ENCODE results near the gene SMARCA2.

The SMARCA2 gene

DNA sequence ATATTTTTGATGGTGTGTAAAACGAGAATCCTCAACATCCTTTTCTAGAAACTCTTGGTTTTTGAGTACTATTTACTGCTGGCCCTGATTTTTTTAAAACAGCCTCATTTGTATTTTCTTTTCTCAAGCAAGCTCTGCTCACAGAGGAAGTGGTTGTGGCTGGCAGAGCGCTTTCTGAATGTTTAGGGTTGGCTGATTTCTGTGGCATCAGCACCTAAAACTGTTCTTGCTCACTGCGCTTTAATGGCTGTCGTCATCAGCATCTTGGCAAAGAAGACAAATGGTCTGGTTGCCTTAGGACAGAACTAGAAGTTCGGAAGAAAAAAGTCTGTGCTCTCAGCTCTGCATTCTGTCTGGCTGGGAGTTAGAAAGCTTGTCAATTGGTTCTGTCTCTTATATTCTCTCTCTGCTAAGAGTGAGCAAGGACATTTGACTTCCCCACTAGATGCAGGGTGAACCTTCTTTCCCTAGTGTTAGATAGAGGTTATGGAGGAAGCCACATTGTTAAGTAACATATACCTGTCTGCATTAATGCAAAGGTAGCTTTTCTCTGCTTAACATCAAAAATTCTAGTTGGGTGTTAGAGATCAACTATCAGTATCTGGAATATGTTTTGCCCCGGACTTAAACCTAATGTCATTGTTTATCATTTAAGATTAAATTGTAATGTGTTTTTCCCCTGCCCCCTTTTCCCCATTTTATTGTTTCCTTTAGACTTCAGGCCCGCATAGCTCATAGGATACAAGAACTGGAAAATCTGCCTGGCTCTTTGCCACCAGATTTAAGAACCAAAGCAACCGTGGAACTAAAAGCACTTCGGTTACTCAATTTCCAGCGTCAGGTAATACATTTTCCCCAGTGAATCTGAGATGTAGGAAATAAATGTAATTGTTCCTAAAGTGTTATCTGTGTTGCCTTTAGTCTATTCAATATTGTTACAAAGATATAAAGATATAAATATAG lies 39.0 kb downstream of the SMARCA2 start:
- ChIA-PET CTCF (no interaction called here), POLR2A (no interaction called here)
- TF ChIP-seq HDGF (IDR thresholded peaks at IDR 0.05; ENCODE audit: borderline replicate concordance) (no peak), ELF4 (IDR thresholded peaks at IDR 0.05) (no peak), ZNF384 (IDR thresholded peaks at IDR 0.05) (no peak), NFRKB (IDR thresholded peaks at IDR 0.05) (no peak), TARDBP (IDR thresholded peaks at IDR 0.05) (no peak)
- DNase-seq (ENCODE audit: extremely low spot score): no peak

DNA sequence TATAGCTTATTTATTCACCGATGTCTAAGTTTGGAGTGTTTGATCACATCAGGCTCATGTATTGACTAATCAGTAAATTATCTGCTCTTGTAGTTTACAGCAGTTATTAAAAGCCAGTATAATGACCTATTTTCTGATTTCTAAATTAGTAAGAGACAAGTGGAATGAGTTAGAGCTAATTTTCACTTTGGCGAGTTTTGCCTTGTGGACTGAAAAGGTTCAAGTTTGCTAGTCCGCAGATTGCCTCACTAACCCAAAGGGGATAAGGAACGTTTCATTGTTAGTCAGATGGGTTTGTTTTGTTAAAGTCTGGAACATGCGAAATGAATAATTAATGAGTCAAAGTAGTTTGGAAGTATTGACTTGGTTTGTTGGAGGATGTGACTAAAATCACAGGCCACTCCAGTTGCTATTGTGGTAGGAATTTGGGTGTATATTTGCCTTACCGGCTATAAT lies 40.1 kb downstream of the SMARCA2 start:
- ChIA-PET POLR2A (no interaction called here), CTCF (no interaction called here)
- TF ChIP-seq TARDBP (IDR thresholded peaks at IDR 0.05) (no peak), SP1 (IDR thresholded peaks at IDR 0.05) (no peak), HDGF (IDR thresholded peaks at IDR 0.05; ENCODE audit: borderline replicate concordance) (no peak), NFRKB (IDR thresholded peaks at IDR 0.05) (no peak), FOXK2 (IDR thresholded peaks at IDR 0.05) (no peak), CTBP1 (IDR thresholded peaks at IDR 0.05; ENCODE audit: borderline replicate concordance) (no peak), SUZ12 (IDR thresholded peaks at IDR 0.05) (no peak), LEF1 (IDR thresholded peaks at IDR 0.05; ENCODE audit: borderline replicate concordance) (no peak), FOXA1 (IDR thresholded peaks at IDR 0.05) (no peak), L3MBTL2 (conservative IDR thresholded peaks at IDR 0.05) (no peak), ZNF384 (IDR thresholded peaks at IDR 0.05) (no peak), BHLHE40 (IDR thresholded peaks at IDR 0.05; ENCODE audit: borderline replicate concordance) (no peak), ARNT (IDR thresholded peaks at IDR 0.05) (no peak), ELF4 (IDR thresholded peaks at IDR 0.05) (no peak), FOXM1 (IDR thresholded peaks at IDR 0.05; ENCODE audit: borderline replicate concordance) (no peak)
- TF ChIP-seq, protein P1, sequence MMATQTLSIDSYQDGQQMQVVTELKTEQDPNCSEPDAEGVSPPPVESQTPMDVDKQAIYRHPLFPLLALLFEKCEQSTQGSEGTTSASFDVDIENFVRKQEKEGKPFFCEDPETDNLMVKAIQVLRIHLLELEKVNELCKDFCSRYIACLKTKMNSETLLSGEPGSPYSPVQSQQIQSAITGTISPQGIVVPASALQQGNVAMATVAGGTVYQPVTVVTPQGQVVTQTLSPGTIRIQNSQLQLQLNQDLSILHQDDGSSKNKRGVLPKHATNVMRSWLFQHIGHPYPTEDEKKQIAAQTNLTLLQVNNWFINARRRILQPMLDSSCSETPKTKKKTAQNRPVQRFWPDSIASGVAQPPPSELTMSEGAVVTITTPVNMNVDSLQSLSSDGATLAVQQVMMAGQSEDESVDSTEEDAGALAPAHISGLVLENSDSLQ (IDR thresholded peaks at IDR 0.05): no peak
- no peak for DNase-seq (ENCODE audit: extremely low spot score)

DNA sequence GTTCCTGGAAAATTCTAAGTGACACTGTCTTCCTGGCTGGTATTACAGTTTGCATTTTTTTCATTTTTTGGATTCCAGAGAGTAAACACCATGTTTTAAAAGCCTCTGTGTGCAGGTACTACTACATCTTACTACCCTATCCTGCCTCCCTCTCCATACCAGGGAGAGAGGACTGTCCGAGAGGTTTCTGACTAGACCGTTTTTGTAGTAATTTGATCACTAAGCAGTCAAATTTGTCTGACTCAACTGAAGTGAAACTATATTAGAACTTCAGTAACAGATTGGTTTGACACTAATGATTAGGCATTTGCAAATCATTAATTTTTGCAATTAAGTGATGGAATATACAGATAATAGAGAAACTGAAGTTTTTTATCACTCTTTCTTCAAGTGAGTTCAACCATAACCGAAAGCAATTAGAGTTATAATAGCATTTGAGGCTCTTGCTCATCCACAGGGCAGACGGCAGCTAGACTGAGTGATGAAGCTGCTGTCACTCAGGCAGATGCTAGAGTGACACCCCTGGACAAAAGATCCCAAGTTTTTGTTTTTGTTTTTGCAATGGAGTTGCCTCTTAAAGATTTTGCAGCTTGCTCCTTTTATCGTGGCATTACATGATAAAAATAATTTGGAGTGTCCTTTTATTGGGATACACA lies 44.3 kb downstream of the SMARCA2 start:
- POLR2A ChIA-PET: no interaction called here
- TF ChIP-seq HDGF (IDR thresholded peaks at IDR 0.05; ENCODE audit: borderline replicate concordance): no peak
- DNase-seq (ENCODE audit: extremely low spot score): no peak
- CTCF ChIA-PET: no interaction called here

DNA sequence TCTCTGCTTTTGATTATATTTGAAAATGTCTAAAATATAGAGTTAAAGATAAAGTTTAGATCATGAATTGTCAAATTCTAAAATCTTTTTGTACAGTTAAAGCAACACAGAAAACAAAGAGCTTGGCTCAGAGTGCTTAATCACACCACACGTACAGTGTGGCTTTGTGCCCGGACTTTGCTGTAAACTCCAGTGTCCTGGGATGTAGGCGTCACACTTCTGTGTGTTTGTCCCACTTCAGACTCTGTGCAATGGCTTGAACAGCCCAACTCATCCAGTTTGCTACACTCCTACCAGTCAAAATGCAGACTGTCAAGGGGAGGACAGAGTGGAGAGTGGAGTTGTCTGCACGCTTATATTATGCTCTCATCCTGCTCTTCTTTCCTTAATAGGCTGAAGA lies 45.3 kb downstream of the SMARCA2 start:
- ChIA-PET CTCF (no interaction called here), POLR2A (no interaction called here)
- no peak for DNase-seq (ENCODE audit: extremely low spot score)
- TF ChIP-seq ELF4 (IDR thresholded peaks at IDR 0.05): no peak
- no peak for TF ChIP-seq FOXK2 (IDR thresholded peaks at IDR 0.05)
- no peak for TF ChIP-seq SUZ12 (IDR thresholded peaks at IDR 0.05)
- TF ChIP-seq L3MBTL2 (conservative IDR thresholded peaks at IDR 0.05): no peak
- no peak for TF ChIP-seq FOXM1 (IDR thresholded peaks at IDR 0.05; ENCODE audit: borderline replicate concordance)
- TF ChIP-seq, protein P1 (IDR thresholded peaks at IDR 0.05): no peak
- TF ChIP-seq ARNT (IDR thresholded peaks at IDR 0.05): no peak
- no peak for TF ChIP-seq ZNF384 (IDR thresholded peaks at IDR 0.05)
- no peak for TF ChIP-seq FOXA1 (IDR thresholded peaks at IDR 0.05)
- no peak for TF ChIP-seq CTBP1 (IDR thresholded peaks at IDR 0.05; ENCODE audit: borderline replicate concordance)
- no peak for TF ChIP-seq LEF1 (IDR thresholded peaks at IDR 0.05; ENCODE audit: borderline replicate concordance)
- TF ChIP-seq BHLHE40 (IDR thresholded peaks at IDR 0.05; ENCODE audit: borderline replicate concordance): no peak
- no peak for TF ChIP-seq NFRKB (IDR thresholded peaks at IDR 0.05)
- no peak for TF ChIP-seq TARDBP (IDR thresholded peaks at IDR 0.05)
- no peak for TF ChIP-seq HDGF (IDR thresholded peaks at IDR 0.05; ENCODE audit: borderline replicate concordance)

- DNase-seq (ENCODE audit: extremely low spot score): no peak
- CTCF ChIA-PET: no interaction called here
Measured at GRCh38 chr9:2065704-2066103, 50.6 kb downstream of the SMARCA2 start.

More at GRCh38 chr9:2065704-2066103, 50.6 kb downstream of the SMARCA2 start:
- TF ChIP-seq HDGF (IDR thresholded peaks at IDR 0.05; ENCODE audit: borderline replicate concordance) (no peak), SP1 (IDR thresholded peaks at IDR 0.05) (no peak), CTBP1 (IDR thresholded peaks at IDR 0.05; ENCODE audit: borderline replicate concordance) (no peak), FOXA1 (IDR thresholded peaks at IDR 0.05) (no peak), BHLHE40 (IDR thresholded peaks at IDR 0.05; ENCODE audit: borderline replicate concordance) (no peak), SUZ12 (IDR thresholded peaks at IDR 0.05) (no peak), FOXM1 (IDR thresholded peaks at IDR 0.05; ENCODE audit: borderline replicate concordance) (no peak), ZNF384 (IDR thresholded peaks at IDR 0.05) (no peak), NFRKB (IDR thresholded peaks at IDR 0.05) (no peak), LEF1 (IDR thresholded peaks at IDR 0.05; ENCODE audit: borderline replicate concordance) (no peak), FOXK2 (IDR thresholded peaks at IDR 0.05) (no peak)
- POLR2A ChIA-PET: no interaction called here

Data from HEK293T (cell line).